ENCODE data around the gene PDGFC.

GRCh38 chr4:156799121-156799589, 172.4 kb downstream of the PDGFC start:
- TF ChIP-seq POLR2AphosphoS5 (IDR thresholded peaks at IDR 0.05; ENCODE audit: borderline replicate concordance, low read depth, low read length) (no peak), EZH2 (IDR thresholded peaks at IDR 0.05) (no peak)
